Ovary (tissue), 3 donors: Measurements from ENCODE around the gene CDK11A.
"Not testable (repeated sequence)": the region's sequence is repeated elsewhere in the genome, so short reads cannot be mapped to it uniquely, and the experiment has no call there.

ENCODE experiments used
- EP300 ChIP-seq: sonication (generic); formaldehyde crosslinking; IDR thresholded peaks from one replicate; pipeline ENCODE4 v1.6.1; 2017; ENCODE audit warnings: antibody characterized with exemption
- TF ChIP-seq, protein P1 (sequence below), 3 donors: fragments of 450-650 bp in 2 of 3; fragments of 200-600 bp in 1 of 3; IDR thresholded peaks; one replicate each; pipeline versions ENCODE4 v1.5.1 to v1.8.0; 2016 to 2022; ENCODE audit warnings: antibody characterized with exemption in 3 of 3, mild to moderate bottlenecking in 1 of 3
- donor health status: DM: no; HTN: no; CAD: no.

GRCh38 chr1:1730230-1730629 is 6.1 kb upstream of the CDK11A start:
- TF ChIP-seq, protein P1, sequence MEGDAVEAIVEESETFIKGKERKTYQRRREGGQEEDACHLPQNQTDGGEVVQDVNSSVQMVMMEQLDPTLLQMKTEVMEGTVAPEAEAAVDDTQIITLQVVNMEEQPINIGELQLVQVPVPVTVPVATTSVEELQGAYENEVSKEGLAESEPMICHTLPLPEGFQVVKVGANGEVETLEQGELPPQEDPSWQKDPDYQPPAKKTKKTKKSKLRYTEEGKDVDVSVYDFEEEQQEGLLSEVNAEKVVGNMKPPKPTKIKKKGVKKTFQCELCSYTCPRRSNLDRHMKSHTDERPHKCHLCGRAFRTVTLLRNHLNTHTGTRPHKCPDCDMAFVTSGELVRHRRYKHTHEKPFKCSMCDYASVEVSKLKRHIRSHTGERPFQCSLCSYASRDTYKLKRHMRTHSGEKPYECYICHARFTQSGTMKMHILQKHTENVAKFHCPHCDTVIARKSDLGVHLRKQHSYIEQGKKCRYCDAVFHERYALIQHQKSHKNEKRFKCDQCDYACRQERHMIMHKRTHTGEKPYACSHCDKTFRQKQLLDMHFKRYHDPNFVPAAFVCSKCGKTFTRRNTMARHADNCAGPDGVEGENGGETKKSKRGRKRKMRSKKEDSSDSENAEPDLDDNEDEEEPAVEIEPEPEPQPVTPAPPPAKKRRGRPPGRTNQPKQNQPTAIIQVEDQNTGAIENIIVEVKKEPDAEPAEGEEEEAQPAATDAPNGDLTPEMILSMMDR (IDR thresholded peaks at IDR 0.05): not testable (repeated sequence)
- not testable (repeated sequence) for TF ChIP-seq EP300
